NCI-H128 (cell line): ENCODE measurements around the gene TCERG1L.

Experiments used
- DNase-seq: peaks from one replicate; lab custom pipeline; 2025; ENCODE audit not compliant: unreplicated experiment; lab: John Stamatoyannopoulos, UW

TCERG1L gene

GRCh38 chr10:131271966-131272365, 39.6 kb downstream of the TCERG1L start:
- DNase-seq: no peak

DNA sequence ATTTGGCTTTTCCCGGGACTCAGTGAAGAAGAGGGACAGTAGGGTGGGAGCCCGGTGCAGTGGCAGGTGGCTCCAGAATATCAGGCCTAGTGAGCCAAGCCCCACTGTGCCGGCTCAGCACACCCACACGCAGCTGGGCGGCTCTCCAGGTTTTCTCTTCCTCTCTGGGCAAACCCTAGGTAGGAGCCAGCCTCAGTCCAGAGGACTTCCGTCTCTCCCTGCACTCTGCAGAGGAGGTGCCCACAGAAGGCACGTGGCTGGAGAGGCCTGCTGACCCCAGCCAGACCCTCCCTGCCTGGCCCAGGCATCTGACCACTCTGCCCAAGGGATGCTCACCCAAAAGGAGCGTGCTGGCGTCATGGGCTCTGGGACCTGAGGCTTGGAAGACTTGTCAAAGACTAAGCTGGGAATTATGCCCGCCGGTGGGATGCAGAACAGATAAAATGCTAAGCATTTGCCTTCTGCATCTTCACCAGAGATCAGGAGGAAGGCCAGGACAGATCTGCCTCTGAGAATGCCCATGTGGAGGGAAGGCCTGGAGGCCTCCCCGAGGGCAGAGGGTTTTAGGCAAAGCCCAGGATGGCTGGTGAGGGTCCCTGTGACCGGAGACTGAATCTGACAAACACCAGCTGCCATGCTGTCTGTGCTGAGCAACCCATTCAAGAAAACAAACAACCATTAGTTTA, 40.2 kb downstream of the TCERG1L start:
- DNase-seq: no peak

- DNase-seq: no peak
These were observed 40.9 kb downstream of the TCERG1L start for GRCh38 chr10:131270461-131271190.

GRCh38 chr10:131269776-131270460, 41.6 kb downstream of the TCERG1L start:
- no peak for DNase-seq

- DNase-seq: no peak
These were observed 43.8 kb downstream of the TCERG1L start for GRCh38 chr10:131267814-131268095.

DNA sequence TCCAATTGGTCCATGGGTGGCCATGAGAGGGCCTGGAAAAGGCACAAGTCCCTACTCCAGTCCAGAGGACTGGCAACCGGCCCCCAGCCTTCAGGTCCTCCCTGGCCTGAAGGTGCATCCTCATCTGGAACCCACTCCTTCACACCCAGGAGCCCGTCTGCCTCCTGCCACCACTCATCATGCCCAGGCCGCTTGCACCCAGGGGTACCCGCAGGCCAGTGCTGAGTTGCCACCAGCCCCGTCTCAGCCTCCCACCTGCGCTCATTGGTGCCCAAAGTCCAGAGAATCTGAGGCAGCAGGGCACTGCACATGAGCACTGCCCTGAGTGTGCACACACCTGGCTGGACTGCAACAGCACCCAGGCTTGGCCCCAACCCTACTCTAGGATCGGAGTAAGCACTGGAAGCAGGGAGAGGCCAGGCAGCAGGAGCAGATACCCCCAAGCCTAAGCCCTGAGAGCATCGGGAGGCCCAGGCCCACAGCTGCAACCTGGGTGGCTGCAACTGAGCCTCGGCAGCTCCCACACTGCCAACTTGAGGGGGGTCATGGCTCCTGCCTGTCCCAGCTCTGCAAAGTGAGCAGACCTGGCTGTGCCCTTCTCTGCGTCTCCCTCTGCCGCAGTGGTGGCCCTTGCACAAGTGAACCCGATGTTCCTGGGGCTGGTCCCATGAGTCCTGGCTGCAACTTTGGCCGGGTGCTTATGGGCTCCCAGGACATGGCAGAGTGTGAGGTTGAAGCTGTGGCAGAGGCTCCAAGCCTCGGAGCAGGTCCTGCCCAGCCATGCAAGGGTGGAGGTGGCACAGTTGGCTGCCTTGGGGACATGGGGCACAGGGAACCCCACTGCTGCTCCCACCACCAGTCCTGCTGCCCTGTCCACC, 44.3 kb downstream of the TCERG1L start:
- DNase-seq: no peak

GRCh38 chr10:131264110-131264788, 47.3 kb downstream of the TCERG1L start:
- DNase-seq: no peak

GRCh38 chr10:131261890-131262475, 49.5 kb downstream of the TCERG1L start:
- no peak for DNase-seq

DNA sequence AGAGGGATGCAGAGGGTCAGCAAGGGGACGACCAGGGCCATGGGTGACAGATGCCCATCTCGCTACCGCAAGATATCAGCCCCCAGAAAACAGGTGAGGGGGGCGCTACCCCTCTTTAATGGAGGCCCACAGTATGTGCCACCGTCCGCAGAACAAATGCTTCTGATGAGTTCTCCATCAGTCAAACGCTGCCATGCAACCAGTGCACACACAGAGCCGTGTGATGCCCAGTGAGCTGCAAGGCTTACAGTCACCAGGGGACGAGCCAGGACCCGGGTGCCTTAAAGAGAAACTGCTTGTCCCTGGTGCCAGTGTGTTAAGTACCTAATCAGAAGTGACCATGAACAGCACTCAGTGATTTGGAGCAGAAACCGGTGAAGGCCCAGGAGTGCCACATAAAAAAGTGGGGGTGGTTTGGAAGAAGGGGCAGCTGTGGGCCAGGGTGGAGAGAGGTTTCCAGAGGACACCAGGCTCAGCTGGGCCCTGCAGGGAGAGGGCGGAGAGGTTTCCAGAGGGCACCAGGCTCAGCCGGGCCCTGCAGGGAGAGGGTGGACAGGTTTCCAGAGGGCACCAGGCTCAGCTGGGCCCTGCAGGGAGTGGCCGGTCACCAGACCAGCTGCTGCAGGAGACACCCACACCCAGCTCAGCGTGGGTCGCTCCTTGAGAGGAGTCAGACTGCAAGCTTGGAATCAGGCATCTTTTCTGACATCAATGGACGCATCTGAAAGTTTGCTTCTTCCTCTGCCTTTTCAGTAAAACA, 50.9 kb downstream of the TCERG1L start:
- no peak for DNase-seq

DNA sequence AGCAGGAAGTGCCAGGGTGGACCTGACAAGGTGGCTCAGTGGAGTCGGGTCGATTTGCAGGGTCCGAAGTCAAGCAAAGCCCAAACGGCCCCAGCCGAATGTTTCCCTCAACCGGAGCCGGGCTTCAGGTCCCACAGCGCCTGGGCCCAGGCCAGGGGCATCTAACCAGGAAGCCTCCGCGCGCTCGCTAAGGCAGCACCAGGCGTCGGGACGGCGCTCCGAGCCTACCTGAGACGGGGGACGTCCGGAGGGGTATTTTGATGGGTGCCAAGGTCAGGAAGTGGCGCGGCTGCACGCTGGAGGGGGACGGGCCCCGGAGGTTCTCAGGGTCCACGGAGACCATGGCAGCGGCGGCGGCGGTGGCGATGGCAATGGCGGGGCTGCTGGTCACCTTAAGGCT, 51.5 kb downstream of the TCERG1L start:
- DNase-seq: no peak

- no peak for DNase-seq
These were observed 52.0 kb downstream of the TCERG1L start for GRCh38 chr10:131259535-131259934.

- DNase-seq: no peak
These were observed 53.3 kb downstream of the TCERG1L start for GRCh38 chr10:131258256-131258655.

- DNase-seq: no peak
These were observed 54.5 kb downstream of the TCERG1L start for GRCh38 chr10:131257027-131257426.

- no peak for DNase-seq
These were observed 56.7 kb downstream of the TCERG1L start for GRCh38 chr10:131254859-131255252.

DNA sequence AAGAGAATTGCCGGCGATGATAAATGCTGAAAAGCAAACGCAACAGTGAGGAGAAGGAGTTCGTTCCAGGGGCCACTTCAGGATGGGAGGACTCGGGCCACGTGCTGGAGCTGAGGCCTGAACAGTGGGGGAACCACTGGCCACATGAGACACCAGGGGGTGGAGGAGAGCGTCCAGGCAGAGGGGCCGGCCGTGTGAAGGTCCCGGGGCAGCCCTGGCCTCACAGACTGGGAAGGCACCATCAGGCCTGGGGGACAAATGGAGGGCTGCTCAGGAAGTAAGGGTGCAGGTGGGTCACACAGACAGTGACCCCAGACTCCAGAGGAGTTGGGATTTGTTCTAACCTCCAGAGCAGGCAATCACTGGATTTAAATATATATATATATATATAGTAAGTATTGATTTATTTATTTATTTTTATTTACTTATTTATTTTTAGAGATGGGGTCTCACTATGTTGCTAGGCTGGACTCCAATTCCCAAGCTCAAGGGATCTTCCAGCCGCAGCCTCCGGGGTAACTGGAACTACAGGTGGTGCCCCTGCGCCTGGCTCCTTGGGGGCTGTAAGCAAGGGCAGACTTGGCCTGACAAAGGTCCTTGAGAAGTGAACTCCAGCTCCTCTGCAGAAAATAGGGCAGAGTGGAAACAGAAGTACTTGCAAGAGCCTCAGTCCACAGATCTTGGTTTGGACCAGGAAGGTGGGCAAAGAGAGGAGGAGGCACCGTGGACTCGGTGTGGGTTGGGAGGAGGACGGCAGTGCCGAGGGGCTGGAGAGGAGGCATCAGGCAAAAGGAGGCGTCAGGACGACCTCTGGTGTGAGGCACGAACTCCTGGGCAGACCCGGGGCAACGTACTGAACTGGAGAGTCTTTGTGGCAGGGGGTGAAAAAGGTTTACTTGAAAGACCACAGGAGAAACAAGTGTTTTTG, 57.3 kb downstream of the TCERG1L start:
- no peak for DNase-seq

- no peak for DNase-seq
These were observed 58.8 kb downstream of the TCERG1L start for GRCh38 chr10:131252567-131253276.

GRCh38 chr10:131251146-131251541, 60.4 kb downstream of the TCERG1L start:
- no peak for DNase-seq
